M059J (cell line): ENCODE measurements around the gene BIRC6. TPM values are rescaled to one million over a fixed set of nuclear protein-coding genes. Genes with fewer than 3 reads are reported as not detected.
"Not testable (repeated sequence)": the region's sequence is repeated elsewhere in the genome, so short reads cannot be mapped to it uniquely, and the experiment has no call there.

Experiments used
- DNase-seq: peaks from one replicate; pipeline ENCODE4 v3.0.0-alpha.2; 2012; ENCODE audit warnings: low read depth
- total RNA-seq: library from RNA; depleted of rRNA; stranded (reverse); fragments of >200 nt; shearing (Covaris generic); gene quantifications from 2 replicates; pipeline ENCODE4 v1.2.3, GENCODE V29; 2014

Gene BIRC6
- total RNA-seq, 1 experiment from 2014 or later, result 54.0 TPM

DNA sequence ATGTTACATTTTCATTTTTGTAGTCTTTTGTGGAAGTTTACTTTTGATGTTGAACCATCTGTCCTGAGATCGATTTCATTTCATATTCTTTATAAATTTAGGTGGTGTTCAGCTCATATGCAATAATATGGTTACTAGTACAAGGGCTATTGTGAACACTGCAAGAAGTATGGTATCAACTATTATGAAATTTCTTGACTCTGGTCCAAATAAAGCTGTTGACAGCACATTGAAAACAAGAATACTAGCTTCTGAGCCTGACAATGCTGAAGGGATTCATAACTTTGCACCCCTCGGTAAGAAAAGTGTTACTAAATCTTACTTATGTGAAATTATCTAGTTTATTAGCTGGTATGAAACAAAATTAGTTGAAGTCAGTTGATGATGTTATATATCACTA is 146.1 kb downstream of the BIRC6 start:
- no peak for DNase-seq

DNA sequence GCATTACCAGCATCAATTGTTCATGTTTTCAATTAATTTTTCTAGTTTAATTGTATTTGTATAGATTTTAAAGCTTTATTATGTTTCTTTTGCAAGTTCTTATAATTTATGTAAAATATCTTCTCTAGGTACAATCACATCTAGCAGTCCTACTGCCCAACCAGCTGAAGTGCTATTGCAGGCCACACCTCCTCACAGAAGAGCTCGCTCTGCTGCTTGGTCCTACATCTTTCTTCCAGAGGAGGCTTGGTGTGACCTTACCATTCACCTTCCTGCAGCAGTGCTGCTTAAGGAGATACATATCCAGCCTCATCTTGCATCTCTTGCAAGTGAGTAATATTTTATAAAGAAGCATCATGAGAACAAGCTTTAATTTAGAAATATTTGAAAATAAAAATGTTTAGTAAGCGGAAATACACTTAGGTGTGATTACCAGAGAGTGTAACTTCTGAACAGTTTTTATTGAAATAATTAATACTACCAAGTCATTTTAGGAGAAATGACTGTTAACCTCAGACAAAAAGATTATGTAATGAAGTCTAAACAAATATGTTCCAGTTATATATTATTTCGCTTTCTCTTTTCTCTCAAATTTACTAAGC is 148.2 kb downstream of the BIRC6 start:
- no peak for DNase-seq

DNA sequence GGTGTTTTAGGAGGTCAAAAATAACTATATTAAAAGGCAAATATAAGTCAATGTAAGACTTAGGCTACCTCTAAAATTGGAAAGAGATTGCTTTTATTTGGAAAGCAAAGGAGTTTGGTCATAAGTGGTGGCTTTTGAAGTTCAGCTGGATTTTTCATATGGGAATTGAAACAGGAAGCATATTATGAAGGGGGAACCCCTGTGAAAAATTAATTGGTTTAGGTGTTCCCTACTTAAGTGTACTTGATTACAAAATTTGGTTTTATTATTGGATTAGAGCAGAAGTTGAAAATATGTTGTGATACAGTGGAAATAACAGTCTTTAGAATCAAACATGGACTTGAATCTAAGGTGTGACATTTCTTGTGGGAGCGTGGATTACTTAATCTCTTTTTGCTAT is 149.6 kb downstream of the BIRC6 start:
- no peak for DNase-seq

DNA sequence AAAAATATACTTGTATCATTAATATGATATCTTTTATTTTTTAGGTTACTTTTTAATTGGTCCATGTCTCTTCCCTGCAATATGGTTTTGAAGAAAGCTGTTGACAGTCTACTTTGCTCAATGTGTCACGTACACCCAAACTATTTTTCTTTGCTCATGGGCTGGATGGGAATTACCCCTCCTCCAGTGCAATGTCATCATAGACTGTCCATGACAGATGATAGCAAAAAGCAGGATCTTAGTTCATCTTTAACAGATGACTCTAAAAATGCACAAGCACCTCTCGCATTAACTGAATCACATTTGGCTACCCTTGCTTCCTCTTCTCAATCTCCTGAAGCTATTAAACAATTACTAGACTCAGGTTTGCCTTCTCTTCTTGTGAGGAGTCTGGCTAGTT is 158.1 kb downstream of the BIRC6 start:
- DNase-seq, result no peak

DNA sequence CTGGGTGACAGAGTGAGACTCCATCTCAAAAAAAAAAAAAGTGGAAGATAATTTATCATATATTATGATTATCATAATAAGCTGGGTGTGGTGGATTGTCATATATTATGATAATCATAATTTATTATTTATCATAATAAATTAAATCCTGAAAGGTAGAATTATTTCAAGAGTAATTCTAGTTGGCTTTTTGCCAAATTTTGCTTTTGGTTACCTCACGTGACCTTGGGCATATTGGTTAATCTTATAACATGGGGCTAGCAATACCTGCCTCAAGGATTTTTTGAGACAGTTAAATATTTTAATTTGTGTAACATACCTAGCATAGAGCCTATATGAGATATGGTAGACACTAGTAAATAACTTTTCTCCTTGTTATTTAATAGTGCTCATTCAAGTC is 159.7 kb downstream of the BIRC6 start:
- DNase-seq, result no peak

DNA sequence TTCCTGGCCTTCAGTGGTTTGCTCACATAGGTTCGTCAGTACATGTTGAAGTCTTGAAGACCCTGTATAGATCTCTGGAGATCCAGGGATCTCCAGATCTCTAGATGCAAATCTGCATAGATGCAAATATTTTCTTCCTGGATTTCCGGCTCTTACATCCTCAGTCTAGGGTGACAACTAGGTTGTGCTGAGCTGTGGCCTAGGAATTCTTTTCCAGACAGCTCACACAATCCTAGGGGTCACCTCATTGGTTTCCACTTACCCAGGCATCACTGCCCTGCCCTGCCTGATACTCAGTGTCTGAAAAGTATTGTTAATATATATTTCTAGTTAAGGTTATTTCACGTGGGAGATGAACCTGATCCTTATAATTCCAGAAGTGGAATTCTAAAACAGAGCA is 165.9 kb downstream of the BIRC6 start:
- DNase-seq, result no peak

DNA sequence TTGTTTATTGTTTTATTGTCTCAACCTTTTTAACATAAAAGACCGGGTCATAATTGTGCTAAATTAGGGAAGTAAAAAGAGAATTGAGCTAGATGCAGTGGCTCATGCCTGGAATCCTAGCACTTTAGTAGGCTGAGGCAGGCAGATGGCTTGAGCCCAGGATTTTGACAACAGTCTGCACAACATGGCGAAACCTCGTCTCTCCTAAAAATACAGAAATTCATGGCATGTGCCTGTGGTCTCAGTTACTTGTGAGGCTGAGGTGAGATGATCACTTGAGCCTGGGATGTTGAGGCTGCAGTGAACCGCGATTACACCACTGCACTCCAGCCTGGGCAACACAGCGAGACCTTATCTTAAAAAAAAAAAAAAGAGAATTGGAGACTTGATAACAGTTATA is 166.9 kb downstream of the BIRC6 start:
- no peak for DNase-seq

DNA sequence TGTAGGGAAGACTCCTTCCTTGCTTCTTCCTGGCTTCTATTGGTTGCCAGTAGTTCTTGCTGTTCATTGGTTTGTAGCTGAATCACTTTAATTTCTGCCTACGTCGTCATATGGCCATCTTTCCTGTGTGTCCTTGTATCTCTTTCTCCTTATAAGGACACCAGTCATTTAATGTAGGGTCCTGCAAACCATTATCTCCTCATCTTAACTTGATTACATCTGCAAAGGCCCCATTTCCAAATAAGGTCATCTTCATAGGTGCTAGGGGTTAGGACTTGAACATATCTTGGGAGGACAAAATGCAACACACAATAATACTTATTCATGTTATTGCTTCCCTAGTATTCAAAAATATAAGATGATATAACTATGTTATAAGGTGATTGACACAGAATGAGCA is 175.5 kb downstream of the BIRC6 start:
- no peak for DNase-seq

DNA sequence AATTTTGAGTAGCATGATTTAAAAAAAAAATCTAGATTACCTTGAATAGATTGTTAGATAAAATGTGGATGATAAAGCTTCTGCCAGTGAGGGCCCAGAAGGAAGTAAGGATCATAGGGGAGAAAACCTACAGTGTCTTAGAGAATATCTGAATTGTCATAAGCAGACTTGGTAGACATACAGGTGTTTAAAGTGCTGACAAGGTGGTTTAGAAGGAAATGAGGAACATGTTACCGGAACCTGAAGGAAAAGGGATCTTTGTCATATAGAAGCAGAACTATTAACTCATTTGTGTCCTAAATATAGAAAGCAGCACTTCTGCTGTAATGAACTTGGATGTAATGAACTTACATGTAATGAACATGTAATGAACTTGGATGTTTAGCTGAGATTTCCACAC is 176.1 kb downstream of the BIRC6 start:
- DNase-seq, result no peak

DNA sequence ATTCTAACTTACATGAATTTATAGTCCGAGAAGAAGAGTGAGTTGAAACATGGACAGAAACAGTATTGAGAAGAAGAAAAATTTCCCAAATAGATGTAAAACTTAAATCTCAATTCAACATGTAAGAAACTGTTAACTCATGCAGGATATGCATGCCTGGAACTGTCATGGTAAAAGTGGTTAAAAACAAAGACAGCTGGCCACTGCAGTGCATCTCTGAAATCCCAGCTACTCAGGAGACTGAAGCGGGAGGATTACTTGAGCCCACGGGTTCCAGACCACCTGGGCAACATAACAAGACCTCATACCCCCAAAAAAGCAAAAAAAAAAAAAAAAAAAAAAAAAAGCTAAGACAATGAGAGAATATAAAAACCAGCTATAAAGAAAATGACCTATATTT is 178.0 kb downstream of the BIRC6 start:
- no peak for DNase-seq

DNA sequence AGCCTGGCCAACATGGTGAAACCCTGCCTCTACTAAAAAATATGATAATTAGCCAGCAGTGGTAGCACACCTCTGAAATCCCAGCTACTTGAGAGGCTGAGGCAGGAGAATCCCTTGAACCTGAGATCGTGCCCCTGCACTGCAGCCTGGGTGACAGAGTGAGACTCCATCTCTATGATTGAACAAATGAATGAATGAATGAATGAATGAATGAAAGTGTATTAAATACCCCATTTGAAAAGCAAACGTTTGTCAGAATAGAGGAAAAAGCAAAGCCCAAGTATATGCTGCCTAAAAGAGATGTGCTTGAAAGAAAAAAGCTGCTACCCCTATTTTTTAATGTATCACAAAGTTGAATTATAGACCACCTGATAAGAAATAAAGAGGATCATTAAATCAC is 181.9 kb downstream of the BIRC6 start:
- no peak for DNase-seq

DNA sequence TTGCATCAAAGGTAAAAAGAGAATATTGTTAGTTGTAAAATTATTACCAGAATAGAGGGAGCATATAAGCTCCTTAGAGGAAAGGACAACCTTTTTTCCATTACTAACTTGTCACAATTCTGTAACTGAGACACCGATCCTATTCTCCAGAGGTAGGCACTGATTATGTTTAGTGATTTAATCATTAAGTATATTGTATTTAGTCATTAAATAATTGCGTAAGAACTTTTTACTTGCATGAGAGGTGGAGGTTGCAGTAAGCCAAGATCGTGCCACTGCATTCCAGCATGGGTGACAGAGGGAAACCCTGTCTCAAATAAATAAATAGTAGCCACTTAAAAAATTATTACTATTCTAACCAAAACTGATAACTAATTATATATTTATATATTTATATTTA is 195.7 kb downstream of the BIRC6 start:
- not testable (repeated sequence) for DNase-seq

DNA sequence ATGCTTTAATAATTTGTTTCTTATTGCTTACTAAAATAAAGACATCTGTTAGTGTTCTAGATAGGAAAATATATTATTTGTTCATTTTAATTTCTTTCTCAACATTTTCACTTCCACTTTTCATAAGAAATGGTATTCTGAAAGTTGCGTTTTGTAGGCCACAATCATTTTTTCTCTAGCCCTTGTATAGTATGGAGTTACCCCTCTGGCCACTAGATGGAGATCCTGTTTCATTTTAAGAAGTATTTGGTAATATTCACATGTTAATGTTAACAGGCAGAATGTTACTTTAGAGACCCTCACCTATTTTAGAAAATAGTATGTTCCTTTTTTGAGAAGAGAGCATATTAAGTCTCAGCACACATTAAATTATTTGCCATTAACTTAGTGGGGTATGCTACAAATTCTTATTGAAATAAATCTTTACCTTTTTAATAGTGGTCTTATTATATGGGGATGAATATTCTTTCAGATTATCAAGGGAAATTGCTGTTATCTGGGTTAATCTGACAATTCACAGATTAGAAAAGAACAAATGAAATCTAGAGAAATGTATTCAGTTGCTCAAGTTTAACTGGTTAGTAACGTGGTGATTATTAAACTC is 197.1 kb downstream of the BIRC6 start:
- peak; percentile 25 for DNase-seq

DNA sequence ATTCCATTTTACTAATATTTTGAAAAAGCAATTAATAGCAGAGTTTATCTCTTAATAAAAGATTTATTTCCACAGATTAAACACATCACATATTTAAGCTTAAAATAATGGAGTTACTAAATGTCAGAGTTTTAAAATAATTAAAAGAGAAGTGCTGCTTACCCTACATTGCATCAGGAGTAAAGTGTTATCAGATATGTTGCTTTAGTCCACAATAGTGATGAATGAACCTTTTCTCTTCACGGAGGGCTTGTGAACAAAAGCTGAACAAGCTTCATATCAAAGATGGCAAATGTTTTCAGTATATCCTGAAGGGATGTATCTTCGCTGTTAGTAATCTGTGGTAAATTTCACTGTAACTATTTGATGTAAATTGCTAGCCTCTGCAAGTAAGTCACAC is 201.7 kb downstream of the BIRC6 start:
- DNase-seq, result no peak

DNA sequence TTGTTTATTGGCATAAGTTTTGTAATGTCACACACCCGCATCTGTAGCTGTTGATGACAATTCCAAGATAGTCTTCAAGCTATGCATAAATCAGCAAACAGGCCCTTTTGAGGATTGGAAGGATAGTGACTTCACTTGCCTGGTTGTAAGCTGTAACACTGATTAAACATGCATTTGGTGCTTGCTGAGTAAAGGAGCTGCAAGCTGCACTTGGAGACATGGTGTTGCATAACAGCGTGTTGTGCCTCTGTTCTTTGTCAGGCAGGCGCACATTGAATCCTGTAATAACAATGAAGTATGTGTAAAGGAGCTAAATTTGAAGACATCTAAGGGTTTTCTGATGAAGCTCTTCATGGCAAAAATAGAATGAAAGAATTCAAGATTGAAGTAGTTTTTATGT is 202.3 kb downstream of the BIRC6 start:
- DNase-seq, result no peak

DNA sequence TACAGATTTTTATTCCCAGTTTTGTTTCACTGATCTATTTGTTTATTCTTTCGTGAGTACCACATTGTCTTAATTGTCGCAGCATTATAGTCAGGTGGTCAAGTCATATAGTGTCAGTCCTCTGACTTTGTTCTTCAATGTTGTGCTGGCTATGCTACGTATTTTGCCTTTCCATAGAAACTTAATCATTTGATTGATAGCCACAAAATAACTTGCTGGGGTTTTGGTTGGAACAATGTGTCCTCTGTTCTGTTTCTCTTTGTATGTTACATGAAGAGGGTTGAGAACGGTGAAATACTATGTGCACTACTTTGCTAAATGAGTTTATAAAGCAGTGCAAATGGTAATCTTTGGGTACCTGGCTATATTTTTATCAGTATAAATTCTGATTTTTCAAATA is 206.1 kb downstream of the BIRC6 start:
- DNase-seq, result no peak

DNA sequence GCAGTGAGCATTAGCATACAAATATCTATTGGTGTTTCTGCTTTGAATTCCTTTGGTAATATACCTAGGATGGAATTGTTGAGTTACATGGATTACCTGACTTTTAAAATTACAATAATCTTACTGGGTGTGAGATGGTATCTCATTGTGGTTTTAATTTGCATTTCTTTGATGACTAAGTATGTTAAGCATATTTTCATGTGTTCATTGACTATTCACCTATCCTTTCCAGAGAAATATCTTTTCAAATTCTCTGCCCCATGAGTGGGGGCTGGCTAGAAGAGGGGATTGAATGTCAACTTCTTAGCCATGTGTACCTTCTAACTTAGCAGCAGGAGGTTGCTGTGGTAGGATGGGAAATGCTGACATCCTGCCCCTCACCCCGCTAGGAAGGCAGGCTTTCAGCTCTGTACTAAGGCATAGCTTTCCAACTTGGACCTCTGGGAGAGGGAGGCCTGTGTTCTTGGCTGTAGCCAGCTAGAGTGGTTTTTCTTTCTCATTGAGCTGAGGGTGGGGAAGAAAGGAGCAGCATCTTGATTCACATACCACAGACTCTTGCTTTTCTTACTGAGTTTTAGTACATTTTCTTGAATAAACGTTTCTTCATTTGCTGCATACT is 207.7 kb downstream of the BIRC6 start:
- DNase-seq, result peak; percentile 8

DNA sequence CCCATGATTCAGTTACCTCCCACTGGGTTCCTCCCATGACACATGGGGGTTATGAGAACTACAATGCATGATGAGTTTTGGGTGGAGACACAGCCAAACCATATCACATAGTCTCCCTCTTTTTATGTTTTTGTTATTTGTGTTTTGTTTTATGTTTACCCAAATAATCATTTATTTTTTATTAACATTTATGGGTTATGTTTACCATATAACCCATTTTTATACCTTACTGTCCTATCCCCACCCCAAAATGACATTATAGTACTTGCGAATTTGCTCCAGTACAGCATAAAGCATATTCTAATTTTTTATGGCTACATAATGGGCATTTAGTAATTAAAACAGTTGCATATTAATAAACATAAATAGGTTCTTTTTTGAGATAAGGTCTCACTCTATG is 209.1 kb downstream of the BIRC6 start:
- DNase-seq, result no peak

DNA sequence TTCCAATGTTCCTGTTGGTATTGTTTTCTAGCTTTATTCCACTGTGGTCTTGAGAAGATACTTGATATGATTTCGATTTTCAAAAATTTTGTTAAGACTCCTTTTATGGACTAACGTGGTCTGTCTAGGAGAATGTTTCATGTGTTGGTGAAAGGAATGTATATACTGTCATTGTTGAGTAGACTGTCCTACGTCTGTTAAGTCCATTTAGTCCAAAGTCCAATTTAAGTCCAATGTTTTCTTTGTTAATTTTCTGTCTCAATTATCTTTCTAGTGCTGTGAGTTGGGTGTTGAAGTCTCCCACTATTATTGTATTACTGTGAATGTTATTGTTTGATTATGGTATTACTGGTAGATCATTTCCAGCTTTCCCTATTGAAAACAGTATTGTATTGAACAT is 215.2 kb downstream of the BIRC6 start:
- no peak for DNase-seq

DNA sequence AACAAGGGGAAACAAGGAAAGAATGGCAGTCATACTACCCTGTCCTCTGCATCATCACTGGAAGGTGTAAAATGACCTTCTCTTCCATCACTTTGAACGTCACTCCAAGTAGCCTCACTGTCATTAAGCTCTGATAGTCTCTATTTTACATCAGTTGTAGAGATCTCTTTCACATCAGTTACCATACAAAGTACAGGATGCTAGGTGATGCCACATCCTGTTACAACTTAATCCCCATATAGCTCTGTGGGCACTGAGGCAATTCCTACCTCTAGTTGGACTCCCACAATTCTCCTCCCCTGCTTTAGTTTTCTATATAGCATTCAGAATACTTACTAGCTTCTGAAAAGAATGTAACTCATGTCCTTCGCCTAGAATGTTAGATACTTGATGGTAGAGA is 215.9 kb downstream of the BIRC6 start:
- DNase-seq, result peak; percentile 14

DNA sequence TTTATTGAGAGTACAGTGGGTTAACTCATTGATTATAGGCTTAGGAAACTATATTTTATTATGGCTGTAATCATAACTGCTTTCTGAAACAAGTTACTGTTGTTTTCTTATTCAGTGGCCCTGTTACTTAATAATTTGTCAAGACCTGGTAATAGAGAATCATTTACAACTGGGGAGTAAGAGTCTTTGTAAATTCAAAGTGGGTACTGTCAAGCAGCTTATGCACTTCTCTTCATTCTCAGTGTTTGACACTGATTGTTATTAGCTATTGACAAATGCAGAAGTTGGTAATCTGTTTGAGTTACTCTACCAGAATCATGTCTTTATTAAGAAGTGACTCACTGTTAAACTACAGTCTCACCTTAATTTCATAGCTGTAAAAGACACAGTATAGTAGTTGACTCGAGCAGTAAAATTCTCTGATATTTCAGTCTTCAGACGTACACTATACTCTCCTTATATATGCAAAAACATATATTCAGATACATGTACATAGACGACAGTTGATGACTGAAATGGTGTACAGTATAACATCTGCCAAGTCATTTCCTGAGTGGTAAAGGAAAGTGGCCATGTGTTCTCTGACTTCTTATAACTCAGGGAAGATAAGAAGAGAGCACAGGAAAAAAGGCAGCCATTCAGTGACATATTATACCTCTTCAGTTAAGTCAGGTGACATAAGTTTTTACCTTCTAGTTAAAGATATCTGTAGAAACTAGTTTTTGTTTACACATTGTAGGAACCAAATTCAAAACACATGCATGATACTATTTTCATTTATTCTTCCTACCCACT is 235.0 kb downstream of the BIRC6 start:
- no peak for DNase-seq

DNA sequence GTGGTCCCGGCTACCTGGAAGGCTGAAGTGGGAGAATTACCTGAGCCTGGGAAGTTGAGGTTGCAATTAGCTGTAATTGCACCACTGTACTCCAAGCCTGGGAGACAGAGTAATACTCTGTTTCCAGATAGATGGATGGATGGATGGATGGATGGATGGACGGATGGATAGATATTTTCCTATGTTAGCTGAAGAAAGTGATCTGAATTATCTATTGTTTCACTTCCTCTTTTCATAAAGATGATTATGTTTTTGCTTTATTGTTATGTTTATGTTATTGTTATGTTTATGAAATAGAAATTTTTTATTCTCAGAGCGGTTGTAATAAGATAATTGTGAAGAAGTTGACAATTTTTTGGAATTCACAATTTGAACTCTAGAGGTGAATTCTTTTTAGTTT is 237.8 kb downstream of the BIRC6 start:
- no peak for DNase-seq

DNA sequence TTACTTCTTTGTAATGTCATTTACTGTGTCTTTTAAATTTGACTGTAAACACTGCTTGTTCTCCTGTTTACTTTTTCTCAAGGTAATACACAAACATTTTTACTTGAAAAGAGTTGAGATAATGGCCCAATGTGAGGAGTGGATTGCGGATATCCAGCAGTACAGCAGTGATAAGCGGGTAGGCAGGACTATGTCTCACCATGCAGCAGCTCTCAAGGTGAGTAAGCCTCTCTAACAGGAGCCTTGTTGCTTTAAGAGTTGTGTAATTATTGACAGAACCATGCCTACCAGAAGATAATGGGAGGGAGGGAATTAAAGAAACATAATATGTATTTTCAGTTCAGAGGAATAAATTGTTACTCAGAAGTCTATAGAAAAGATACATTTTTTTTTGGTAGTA is 254.5 kb downstream of the BIRC6 start:
- DNase-seq, result no peak
